Measurements from ENCODE around the gene AP1S2. TPM values are rescaled to one million over a fixed set of nuclear protein-coding genes. Genes with fewer than 3 reads are reported as not detected.
"Not testable (repeated sequence)": the region's sequence is repeated elsewhere in the genome, so short reads cannot be mapped to it uniquely, and the experiment has no call there.

The AP1S2 gene
- total RNA-seq, 1 donor from 2014 or later: 42.3 TPM

- Mint-ChIP-seq H3K36me3 (ENCODE audit: low read depth) (peaks cover 10% of the 10 kb centered on the region), H3K27ac (no peak overlapping the region), H3K4me3 (no peak overlapping the region), H3K4me1 (peaks cover 10% of the 10 kb centered on the region), H3K9me3 (no peaks in the 10 kb centered on the region), H3K27me3 (no peaks in the 10 kb centered on the region)
- POLR2A ChIA-PET: no interaction called here
- no peak for TF ChIP-seq CTCF (IDR thresholded peaks at IDR 0.05)
- intact Hi-C loops (cut with micrococcal nuclease): no loop called here
- ATAC-seq (ENCODE audit: low read depth): no peak
- no peak for DNase-seq
- CTCF ChIA-PET: no interaction called here
Measured at GRCh38 chrX:15834827-15835595, 19.6 kb downstream of the AP1S2 start.

GRCh38 chrX:15834053-15834452 is 20.6 kb downstream of the AP1S2 start:
- CTCF ChIA-PET: no interaction called here
- peak overlapping the region; percentile 65 for H3K27ac Mint-ChIP-seq
- POLR2A ChIA-PET: interaction anchor here (0.6 to 1.5 kb wide), 3 partner anchors 14 to 851 kb away, joined by 3 to 5 read pairs (median 4); partner anchors contain the start of gene AP1S2

GRCh38 chrX:15831347-15831746 is 23.3 kb downstream of the AP1S2 start:
- H3K4me1 Mint-ChIP-seq: peaks cover 12% of the 10 kb centered on the region
- H3K4me3 Mint-ChIP-seq; POLR2A ChIA-PET; ATAC-seq (ENCODE audit: low read depth); H3K9me3 Mint-ChIP-seq; H3K27me3 Mint-ChIP-seq; CTCF ChIA-PET; H3K27ac Mint-ChIP-seq; intact Hi-C loops (cut with micrococcal nuclease); DNase-seq: not testable (repeated sequence)
- H3K36me3 Mint-ChIP-seq (ENCODE audit: low read depth): peaks cover 23% of the 10 kb centered on the region

More at GRCh38 chrX:15834053-15834452, 20.6 kb downstream of the AP1S2 start:
- H3K4me1 Mint-ChIP-seq: peaks cover 10% of the 10 kb centered on the region
- no peak for DNase-seq
- peak; percentile 37 for ATAC-seq (ENCODE audit: low read depth)
- peaks cover 15% of the 10 kb centered on the region for H3K36me3 Mint-ChIP-seq (ENCODE audit: low read depth)
- no peaks in the 10 kb centered on the region for H3K9me3 Mint-ChIP-seq
- no peak for TF ChIP-seq CTCF (IDR thresholded peaks at IDR 0.05)
- H3K4me3 Mint-ChIP-seq: no peak overlapping the region
- H3K27me3 Mint-ChIP-seq: no peaks in the 10 kb centered on the region
- intact Hi-C loops (cut with micrococcal nuclease): no loop called here

DNA sequence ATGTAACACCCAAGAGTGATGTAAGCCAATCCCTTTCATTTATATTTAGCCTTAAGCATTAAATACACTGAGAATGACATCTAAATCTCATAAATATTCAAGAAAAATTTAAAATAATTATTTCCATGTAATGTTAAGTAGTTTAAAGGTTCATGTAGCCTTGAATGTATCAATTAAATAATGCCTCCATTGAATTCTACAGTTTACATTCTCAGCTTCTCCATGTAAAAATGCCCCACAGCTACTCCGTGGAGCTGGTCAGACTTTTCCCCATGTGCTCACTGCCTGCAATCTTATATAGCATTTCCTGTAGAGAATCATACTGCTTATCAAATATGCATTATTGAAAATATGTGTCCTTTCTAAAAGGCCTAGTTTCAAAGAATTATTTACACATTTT is 25.4 kb downstream of the AP1S2 start:
- Mint-ChIP-seq H3K27ac (no peak overlapping the region), H3K27me3 (no peaks in the 10 kb centered on the region)

GRCh38 chrX:15825936-15826335 is 28.7 kb downstream of the AP1S2 start:
- intact Hi-C loops (cut with micrococcal nuclease): no loop called here
- no peaks in the 10 kb centered on the region for H3K9me3 Mint-ChIP-seq
- TF ChIP-seq CTCF (IDR thresholded peaks at IDR 0.05): no peak
- CTCF ChIA-PET: no interaction called here
- DNase-seq (no peak), ATAC-seq (ENCODE audit: low read depth) (no peak)
- POLR2A ChIA-PET: no interaction called here
- peaks cover 55% of the 10 kb centered on the region for H3K36me3 Mint-ChIP-seq (ENCODE audit: low read depth)
- H3K4me1 Mint-ChIP-seq: peaks cover 2% of the 10 kb centered on the region
- H3K27me3 Mint-ChIP-seq: no peaks in the 10 kb centered on the region
- H3K27ac Mint-ChIP-seq: no peak overlapping the region
- H3K4me3 Mint-ChIP-seq: no peak overlapping the region

More for the DNA sequence above, 25.4 kb downstream of the AP1S2 start:
- ChIA-PET POLR2A (no interaction called here), CTCF (no interaction called here)
- ATAC-seq (ENCODE audit: low read depth) (no peak), DNase-seq (no peak)
- H3K36me3 Mint-ChIP-seq (ENCODE audit: low read depth): peaks cover 37% of the 10 kb centered on the region
- peaks cover 12% of the 10 kb centered on the region for H3K4me1 Mint-ChIP-seq
- intact Hi-C loops (cut with micrococcal nuclease): no loop called here
- no peak for TF ChIP-seq CTCF (IDR thresholded peaks at IDR 0.05)
- H3K4me3 Mint-ChIP-seq: no peak overlapping the region
- no peaks in the 10 kb centered on the region for H3K9me3 Mint-ChIP-seq

All from activated B cell treated with CpG ODN at 0.5 μM for 24 hours (primary cell).